H9 (cell line): ENCODE results near the gene TBXAS1. TPM values are rescaled to one million over a fixed set of nuclear protein-coding genes. Genes with fewer than 3 reads are reported as not detected.

ENCODE experiments used
- DNase-seq: peaks from one replicate; pipeline ENCODE4 v3.0.0-alpha.2; 2017
- H2AFZ ChIP-seq: one replicate; pipeline ENCODE4 v1.6.1; 2013; ENCODE audit warnings: mild to moderate bottlenecking, low read length, control low read depth, moderate library complexity
- H2AK5ac ChIP-seq: 2 replicates; pipeline ENCODE4 v1.6.1; 2013; ENCODE audit warnings: low read length, control low read depth, mixed read lengths; ENCODE audit not compliant: insufficient read length
- H2BK120ac ChIP-seq: one replicate; pipeline ENCODE4 v1.6.1; 2013; ENCODE audit warnings: low read depth, mild to moderate bottlenecking, low read length, control low read depth, inconsistent platforms; ENCODE audit not compliant: poor library complexity, severe bottlenecking
- H2BK12ac ChIP-seq: 2 replicates; pipeline ENCODE4 v1.6.1; 2013; ENCODE audit warnings: low read length, control low read depth, mixed read lengths, low read depth; ENCODE audit not compliant: insufficient read length
- H2BK15ac ChIP-seq: 2 replicates; pipeline ENCODE4 v1.6.1; 2013; ENCODE audit warnings: low read depth, low read length, control low read depth
- H2BK20ac ChIP-seq: one replicate; pipeline ENCODE4 v1.6.1; 2013; ENCODE audit warnings: low read depth, mild to moderate bottlenecking, low read length, control low read depth, inconsistent platforms; ENCODE audit not compliant: poor library complexity, severe bottlenecking
- H2BK5ac ChIP-seq: 2 replicates; pipeline ENCODE4 v1.6.1; 2013; ENCODE audit warnings: low read length, control low read depth, mixed read lengths; ENCODE audit not compliant: insufficient read length
- H3K14ac ChIP-seq: 2 replicates; pipeline ENCODE4 v1.6.1; 2013; ENCODE audit warnings: low read length, control low read depth; ENCODE audit not compliant: insufficient read depth
- H3K18ac ChIP-seq: 2 replicates; pipeline ENCODE4 v1.6.1; 2013; ENCODE audit warnings: low read depth, mild to moderate bottlenecking, mixed read lengths, low read length, control low read depth; ENCODE audit not compliant: insufficient read length
- H3K23ac ChIP-seq: 2 replicates; pipeline ENCODE4 v1.6.1; 2013; ENCODE audit warnings: low read length, control low read depth, mixed read lengths, low read depth; ENCODE audit not compliant: insufficient read length
- H3K23me2 ChIP-seq: 2 replicates; pipeline ENCODE4 v1.6.1; 2013; ENCODE audit warnings: low read depth, mild to moderate bottlenecking, mixed read lengths, low read length, control low read depth; ENCODE audit not compliant: insufficient read length, poor library complexity, severe bottlenecking
- H3K27ac ChIP-seq: 2 replicates; pipeline ENCODE4 v1.5.1; 2013; ENCODE audit warnings: low read length, control low read depth, mixed read lengths, low read depth; ENCODE audit not compliant: insufficient read length
- H3K27me3 ChIP-seq: 2 replicates; pipeline ENCODE4 v1.6.1; 2013; ENCODE audit warnings: low read length, control low read depth, inconsistent platforms; ENCODE audit not compliant: insufficient read depth
- H3K4ac ChIP-seq: 2 replicates; pipeline ENCODE4 v1.6.1; 2013; ENCODE audit warnings: low read depth, mild to moderate bottlenecking, control low read depth, inconsistent platforms, low read length, moderate library complexity
- H3K4me1 ChIP-seq: 2 replicates; pipeline ENCODE4 v1.6.1; 2013; ENCODE audit warnings: low read length, control low read depth, inconsistent platforms; ENCODE audit not compliant: insufficient read depth
- H3K4me2 ChIP-seq: 2 replicates; pipeline ENCODE4 v1.6.1; 2013; ENCODE audit warnings: low read length, control low read depth, mixed read lengths; ENCODE audit not compliant: insufficient read length, insufficient read depth
- H3K56ac ChIP-seq: 2 replicates; pipeline ENCODE4 v1.6.1; 2013; ENCODE audit warnings: low read depth, mild to moderate bottlenecking, mixed read lengths, low read length, control low read depth; ENCODE audit not compliant: insufficient read length
- H3K79me1 ChIP-seq: 2 replicates; pipeline ENCODE4 v1.6.1; 2013; ENCODE audit warnings: low read depth, mild to moderate bottlenecking, moderate library complexity, low read length, control low read depth, inconsistent platforms; ENCODE audit not compliant: insufficient read depth, poor library complexity, severe bottlenecking
- H3K79me2 ChIP-seq: 2 replicates; pipeline ENCODE4 v1.6.1; 2013; ENCODE audit warnings: low read length, control low read depth, inconsistent platforms; ENCODE audit not compliant: insufficient read depth
- H3K9ac ChIP-seq: 2 replicates; pipeline ENCODE4 v1.6.1; 2013; ENCODE audit warnings: low read length, control low read depth, mixed read lengths; ENCODE audit not compliant: insufficient read length; ENCODE audit errors: extremely low read depth
- H3K9me3 ChIP-seq: one replicate; pipeline ENCODE4 v1.6.1; 2013; ENCODE audit warnings: low read depth, low read length, inconsistent platforms; ENCODE audit not compliant: control insufficient read depth
- H3T11ph ChIP-seq: one replicate; pipeline ENCODE4 v1.6.1; 2013; ENCODE audit warnings: mild to moderate bottlenecking, low read length, control low read depth, inconsistent platforms
- H4K20me1 ChIP-seq: one replicate; pipeline ENCODE4 v1.6.1; 2013; ENCODE audit not compliant: control insufficient read depth, insufficient read length, insufficient read depth
- H4K5ac ChIP-seq: 2 replicates; pipeline ENCODE4 v1.6.1; 2013; ENCODE audit warnings: low read depth, mild to moderate bottlenecking, mixed read lengths, low read length, control low read depth; ENCODE audit not compliant: insufficient read length
- H4K8ac ChIP-seq: replicated peaks from 2 replicates; pipeline ENCODE4 v1.6.1; 2013; ENCODE audit warnings: low read length, control low read depth, mixed read lengths, low read depth; ENCODE audit not compliant: insufficient read length
- H4K91ac ChIP-seq: 2 replicates; pipeline ENCODE4 v1.6.1; 2013; ENCODE audit warnings: low read depth, mild to moderate bottlenecking, moderate library complexity, mixed read lengths, low read length, control low read depth; ENCODE audit not compliant: insufficient read length
- H3K27ac Mint-ChIP-seq, 3 experiments: 2 replicates in 2 of 3; 3 replicates in 1 of 3; pipeline ENCODE4 v1.8.0; 2020 to 2021; ENCODE audit warnings: mixed read lengths in 3 of 3, mild to moderate bottlenecking in 1 of 3, moderate library complexity in 1 of 3
- H3K27me3 Mint-ChIP-seq: 2 replicates; pipeline ENCODE4 v1.8.0; 2021; ENCODE audit warnings: low read depth, mild to moderate bottlenecking, moderate library complexity, mixed read lengths
- H3K36me3 Mint-ChIP-seq, 3 experiments: 2 replicates in 2 of 3; 3 replicates in 1 of 3; pipeline ENCODE4 v1.8.0; 2020 to 2021; ENCODE audit warnings: low read depth in 3 of 3, mixed read lengths in 3 of 3; ENCODE audit not compliant: insufficient read depth in 1 of 3
- H3K4me1 Mint-ChIP-seq, 2 experiments: 2 replicates each; pipeline ENCODE4 v1.8.0; 2020; ENCODE audit warnings: mixed read lengths in 2 of 2
- H3K4me3 Mint-ChIP-seq, 2 experiments: 2 replicates in 1 of 2; 3 replicates in 1 of 2; pipeline ENCODE4 v1.8.0; 2020 to 2021; ENCODE audit warnings: mild to moderate bottlenecking in 2 of 2, mixed read lengths in 2 of 2, moderate library complexity in 1 of 2
- H3K9me3 Mint-ChIP-seq, 2 experiments: 2 replicates in 1 of 2; 3 replicates in 1 of 2; pipeline ENCODE4 v1.8.0; 2020; ENCODE audit warnings: mild to moderate bottlenecking in 2 of 2, mixed read lengths in 2 of 2, moderate library complexity in 1 of 2
- total RNA-seq: library from RNA; stranded (reverse); gene quantifications from 2 replicates; pipeline ENCODE4 v1.2.1, GENCODE V29; 2021
- TF ChIP-seq, protein P1 (sequence below): fragments of 200-600 bp; sonication (generic); conservative IDR thresholded peaks from 3 replicates; pipeline ENCODE4 v1.8.0; 2021; ENCODE audit warnings: antibody characterized with exemption, mild to moderate bottlenecking

TBXAS1 gene
- total RNA-seq, 1 experiment from 2014 or later: 0.39 TPM

DNA sequence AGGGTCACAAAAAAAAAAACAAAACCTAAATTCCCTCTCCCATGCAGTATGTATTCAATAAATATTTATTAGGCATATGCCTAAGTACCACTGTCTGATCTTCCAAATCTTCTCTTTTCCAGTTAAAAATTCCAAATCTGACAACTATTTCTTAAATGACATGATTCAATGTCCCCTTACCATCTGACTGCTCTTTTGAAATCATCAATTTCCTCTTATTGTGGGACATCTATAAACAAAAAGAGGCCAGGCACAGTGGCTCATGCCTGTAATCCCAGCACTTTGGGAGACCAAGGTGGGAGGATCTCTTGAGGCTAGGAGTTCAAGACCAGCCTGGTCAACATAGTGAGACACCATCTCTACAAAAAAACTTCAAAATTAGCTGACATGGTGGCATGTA lies 103.5 kb downstream of the TBXAS1 start:
- Mint-ChIP-seq H3K27ac (no peak overlapping the region), H3K4me3 (no peak overlapping the region)

More for the DNA sequence above, 103.5 kb downstream of the TBXAS1 start:
- DNase-seq: no peak
- Histone ChIP-seq H3K4ac (no peak overlapping the region), H3K79me1 (no peaks in the 10 kb centered on the region), H2BK15ac (no peak overlapping the region), H3K23me2 (no peaks in the 10 kb centered on the region), H3K18ac (no peak overlapping the region), H2AK5ac (no peak overlapping the region), H3K14ac (no peak overlapping the region), H4K91ac (no peak overlapping the region), H3K56ac (no peak overlapping the region), H3K27me3 (no peaks in the 10 kb centered on the region), H2BK120ac (no peak overlapping the region), H2AFZ (no peak overlapping the region), H4K8ac (no peak overlapping the region), H3K23ac (no peak overlapping the region), H3K79me2 (no peaks in the 10 kb centered on the region), H3K4me1 (peaks cover 4% of the 10 kb centered on the region; the same call in 1 of the 2 replicates), H3T11ph (no peak overlapping the region), H2BK5ac (no peak overlapping the region), H3K9ac (no peak overlapping the region), H3K27ac (no peak overlapping the region), H3K9me3 (no peaks in the 10 kb centered on the region), H3K4me2 (no peak overlapping the region), H2BK12ac (no peak overlapping the region), H4K20me1 (no peaks in the 10 kb centered on the region), H4K5ac (no peak overlapping the region), H2BK20ac (no peak overlapping the region)
- Mint-ChIP-seq H3K4me1 (peaks cover 13 to 15% of the 10 kb centered on the region in 2 experiments), H3K36me3 (no peaks in the 10 kb centered on the region; a peak in 1 of 7 replicates), H3K9me3 (no peaks in the 10 kb centered on the region), H3K27me3 (peaks cover 2% of the 10 kb centered on the region)
- TF ChIP-seq, protein P1, sequence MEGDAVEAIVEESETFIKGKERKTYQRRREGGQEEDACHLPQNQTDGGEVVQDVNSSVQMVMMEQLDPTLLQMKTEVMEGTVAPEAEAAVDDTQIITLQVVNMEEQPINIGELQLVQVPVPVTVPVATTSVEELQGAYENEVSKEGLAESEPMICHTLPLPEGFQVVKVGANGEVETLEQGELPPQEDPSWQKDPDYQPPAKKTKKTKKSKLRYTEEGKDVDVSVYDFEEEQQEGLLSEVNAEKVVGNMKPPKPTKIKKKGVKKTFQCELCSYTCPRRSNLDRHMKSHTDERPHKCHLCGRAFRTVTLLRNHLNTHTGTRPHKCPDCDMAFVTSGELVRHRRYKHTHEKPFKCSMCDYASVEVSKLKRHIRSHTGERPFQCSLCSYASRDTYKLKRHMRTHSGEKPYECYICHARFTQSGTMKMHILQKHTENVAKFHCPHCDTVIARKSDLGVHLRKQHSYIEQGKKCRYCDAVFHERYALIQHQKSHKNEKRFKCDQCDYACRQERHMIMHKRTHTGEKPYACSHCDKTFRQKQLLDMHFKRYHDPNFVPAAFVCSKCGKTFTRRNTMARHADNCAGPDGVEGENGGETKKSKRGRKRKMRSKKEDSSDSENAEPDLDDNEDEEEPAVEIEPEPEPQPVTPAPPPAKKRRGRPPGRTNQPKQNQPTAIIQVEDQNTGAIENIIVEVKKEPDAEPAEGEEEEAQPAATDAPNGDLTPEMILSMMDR: no peak
